Spleen (tissue), 7 donors: ENCODE results near the gene MARCHF10.

Experiments used
- CTCF ChIP-seq, 11 experiments: fragments of 200-600 bp in 7 of 11; fragments of 450-650 bp in 4 of 11; sonication (generic) in 4 of 11; IDR thresholded peaks in 8 of 11; conservative IDR thresholded peaks in 3 of 11; 1 replicate in 7 of 11; 2 replicates in 4 of 11; pipeline versions ENCODE4 v1.4.0 to v1.8.0; 2016 to 2021; ENCODE audit warnings: antibody characterized with exemption in 11 of 11, inconsistent platforms in 4 of 11, mild to moderate bottlenecking in 1 of 11
- POLR2AphosphoS5 ChIP-seq, 3 donors: sonication (generic); formaldehyde crosslinking; IDR thresholded peaks; one replicate each; pipeline ENCODE4 v1.5.1; 2017; ENCODE audit warnings: antibody characterized with exemption in 3 of 3
- donor health status: DM: no; HTN: no; CAD: no; lungs with moderate emphysema.
- donor health status: DM: no; HTN: no; CAD: no.
- donor health status: DM: no; HTN: no; CAD: no.

- TF ChIP-seq CTCF (IDR thresholded peaks at IDR 0.05 in 8 of 11, conservative IDR thresholded peaks at IDR 0.05 in 3 of 11) (no peak), POLR2AphosphoS5 (IDR thresholded peaks at IDR 0.05) (no peak)
These were observed 19.8 kb upstream of the MARCHF10 start for GRCh38 chr17:62827746-62828485.
